HEK293T (cell line): ENCODE data around the gene CHD8.

Experiments used
- ARNT ChIP-seq: fragments of 450-650 bp; IDR thresholded peaks from 2 replicates; pipeline ENCODE4 v1.6.1; 2017; ENCODE audit warnings: mild to moderate bottlenecking
- BHLHE40 ChIP-seq: fragments of 450-650 bp; IDR thresholded peaks from 2 replicates; pipeline ENCODE4 v1.6.1; 2016; ENCODE audit warnings: mild to moderate bottlenecking, moderate library complexity, borderline replicate concordance
- FOXK2 ChIP-seq: fragments of 450-650 bp; IDR thresholded peaks from 2 replicates; pipeline ENCODE4 v1.6.1; 2016; ENCODE audit warnings: mild to moderate bottlenecking
- SUZ12 ChIP-seq: fragments of 450-650 bp; IDR thresholded peaks from 2 replicates; pipeline ENCODE4 v1.6.1; 2016; ENCODE audit warnings: mild to moderate bottlenecking

DNA sequence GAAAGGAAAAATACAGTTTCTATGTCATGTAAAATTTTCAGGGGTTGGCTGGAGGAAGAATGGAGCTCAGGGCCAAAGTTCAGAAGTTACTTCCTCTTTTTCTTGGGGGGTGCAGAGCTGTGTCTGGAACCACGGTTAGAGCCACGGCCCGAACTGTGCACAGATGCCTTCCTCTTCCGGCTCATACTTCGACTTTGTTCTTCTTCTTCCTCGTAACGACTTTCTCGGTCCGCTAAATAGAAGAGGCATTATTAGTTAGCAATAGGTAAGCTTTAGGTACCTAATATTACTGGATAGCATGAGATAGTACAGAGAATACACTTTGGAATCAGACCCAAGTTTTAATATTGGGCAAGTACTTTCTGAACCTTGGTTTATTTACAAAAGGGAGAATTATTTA is 103.3 kb downstream of the CHD8 start:
- TF ChIP-seq ARNT = no peak
- TF ChIP-seq SUZ12 = no peak
- TF ChIP-seq FOXK2 = no peak
- TF ChIP-seq BHLHE40 = no peak
